Keratinocyte (primary cell): ENCODE data around the gene ALDH7A1. TPM values are rescaled to one million over a fixed set of nuclear protein-coding genes. Genes with fewer than 3 reads are reported as not detected.

ENCODE experiments used
- DNase-seq: peaks from one replicate; pipeline ENCODE4 v3.0.0-alpha.2; 2011; ENCODE audit warnings: low read depth, missing footprints, low spot score
- FAIRE-seq: peaks from 2 replicates; lab custom pipeline; 2011; peaks lifted over from hg19 to GRCh38; lab: Jason Lieb, UNC
- H2AFZ ChIP-seq: 2 replicates; pipeline ENCODE4 v1.6.0; 2012; ENCODE audit warnings: low read length, control low read depth, inconsistent platforms; ENCODE audit not compliant: control insufficient read depth
- H3K27ac ChIP-seq: 2 replicates; pipeline ENCODE4 v1.5.1; 2011; ENCODE audit warnings: low read length; ENCODE audit not compliant: control insufficient read depth, insufficient read depth
- H3K27me3 ChIP-seq: 3 replicates; pipeline ENCODE4 v1.6.0; 2011; ENCODE audit warnings: low read length; ENCODE audit not compliant: control insufficient read depth, insufficient read depth; ENCODE audit errors: extremely low read depth
- H3K36me3 ChIP-seq, 2 experiments: 2 replicates in 1 of 2; 3 replicates in 1 of 2; pipeline ENCODE4 v1.5.1; 2011; ENCODE audit warnings: low read length in 2 of 2, mild to moderate bottlenecking in 1 of 2; ENCODE audit not compliant: control insufficient read depth in 2 of 2, insufficient read depth in 2 of 2; ENCODE audit errors: extremely low read depth in 1 of 2
- H3K4me1 ChIP-seq: 3 replicates; pipeline ENCODE4 v1.5.1; 2011; ENCODE audit warnings: low read length; ENCODE audit not compliant: control insufficient read depth, insufficient read depth; ENCODE audit errors: extremely low read depth
- H3K4me2 ChIP-seq: 3 replicates; pipeline ENCODE4 v1.6.0; 2011; ENCODE audit warnings: low read depth, low read length; ENCODE audit not compliant: control insufficient read depth, insufficient read depth; ENCODE audit errors: extremely low read depth
- H3K4me3 ChIP-seq, 3 experiments: fragments of 200-600 bp in 1 of 3; sonication (generic) in 1 of 3; 2 replicates in 2 of 3; 3 replicates in 1 of 3; pipeline ENCODE4 v1.5.1; 2011 to 2016; ENCODE audit warnings: low read length in 3 of 3, mild to moderate bottlenecking in 3 of 3, control low read depth in 2 of 3, inconsistent platforms in 1 of 3, low read depth in 1 of 3, mixed read lengths in 1 of 3, mixed run types in 1 of 3, moderate library complexity in 1 of 3; ENCODE audit not compliant: control insufficient read depth in 2 of 3, insufficient read depth in 2 of 3; ENCODE audit errors: extremely low read depth in 1 of 3
- H3K79me2 ChIP-seq: 2 replicates; pipeline ENCODE4 v1.6.0; 2012; ENCODE audit warnings: low read length; ENCODE audit not compliant: control insufficient read depth, insufficient read depth
- H3K9ac ChIP-seq: 3 replicates; pipeline ENCODE4 v1.6.0; 2011; ENCODE audit warnings: low read length; ENCODE audit not compliant: control insufficient read depth, insufficient read depth; ENCODE audit errors: extremely low read depth
- H3K9me1 ChIP-seq: 3 replicates; pipeline ENCODE4 v1.6.0; 2011; ENCODE audit warnings: low read length; ENCODE audit not compliant: control insufficient read depth, insufficient read depth; ENCODE audit errors: extremely low read depth
- H3K9me3 ChIP-seq: 2 replicates; pipeline ENCODE4 v1.5.1; 2012; ENCODE audit warnings: low read depth, low read length; ENCODE audit not compliant: control insufficient read depth
- H4K20me1 ChIP-seq: 3 replicates; pipeline ENCODE4 v1.6.0; 2011; ENCODE audit warnings: low read length; ENCODE audit not compliant: control insufficient read depth, insufficient read depth; ENCODE audit errors: extremely low read depth
- EZH2 ChIP-seq: IDR thresholded peaks from one replicate; pipeline ENCODE4 v1.6.1; 2012; ENCODE audit warnings: inconsistent platforms, mild to moderate bottlenecking, low read length, moderate library complexity
- dilution Hi-C: fragments of 300-500 bp; cut with MboI; formaldehyde crosslinking; loops from one replicate; pipeline ENCODE4 v1.7.0; 2020; ENCODE audit warnings: low sequenced_read_pairs; ENCODE audit not compliant: extremely low pct_ligation_motif_present
- polyA plus RNA-seq, 5 experiments: library from polyadenylated mRNA; depleted of rRNA in 3 of 5; stranded (reverse) in 3 of 5; stranded (forward) in 1 of 5; unstranded in 1 of 5; fragments of >200 nt; gene quantifications; 1 replicate in 1 of 5; 2 replicates in 3 of 5; 3 replicates in 1 of 5; pipeline versions ENCODE4 v1.2.1 to v1.2.3, GENCODE V29; 2011 to 2012; ENCODE audit warnings: missing spikeins in 2 of 5, low read depth in 1 of 5, low replicate concordance in 1 of 5
- TF ChIP-seq, protein P1 (sequence below), 3 experiments: IDR thresholded peaks in 1 of 3; conservative IDR thresholded peaks in 1 of 3; optimal IDR thresholded peaks in 1 of 3; 2 replicates in 2 of 3; 3 replicates in 1 of 3; pipeline versions ENCODE3 to v1.5.1; 2011; ENCODE audit warnings: low read length in 3 of 3, mild to moderate bottlenecking in 3 of 3, moderate library complexity in 2 of 3, control low read depth in 1 of 3, inconsistent platforms in 1 of 3; ENCODE audit not compliant: insufficient read depth in 2 of 3; ENCODE audit errors: extremely low read depth in 1 of 3

ALDH7A1 gene
- polyA plus RNA-seq, 1 donor (not counting 4 experiments of a cell fraction or from before 2014, with no cell fraction given): 183 TPM

DNA sequence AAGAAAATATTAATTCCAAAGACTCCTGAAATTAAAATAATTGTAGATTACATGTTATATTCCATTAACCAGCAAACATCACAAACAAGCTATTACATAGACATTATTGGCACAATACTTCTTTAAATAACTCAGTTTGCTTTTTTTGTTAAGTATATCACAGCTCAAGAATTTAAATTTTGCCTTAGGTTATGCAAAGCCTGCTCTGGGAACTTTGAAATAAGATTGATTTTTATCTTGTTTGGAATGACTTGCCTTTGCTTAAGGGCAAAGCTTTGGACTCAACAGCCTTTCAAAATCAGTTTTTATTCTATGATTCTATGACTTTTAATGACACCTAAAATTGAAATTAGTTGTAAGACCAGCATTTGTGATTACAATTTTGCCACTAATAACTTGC, 78.2 kb downstream of the ALDH7A1 start:
- no peak for DNase-seq
- H3K4me3 ChIP-seq: no peak overlapping the region
- H3K4me1 ChIP-seq: peaks cover 50% of the 10 kb centered on the region
- dilution Hi-C loops: no loop called here
- H3K9me3 ChIP-seq: no peaks in the 10 kb centered on the region
- no peaks in the 10 kb centered on the region for H3K36me3 ChIP-seq
- no peaks in the 10 kb centered on the region for H4K20me1 ChIP-seq
- no peaks in the 10 kb centered on the region for H3K27me3 ChIP-seq
- H3K9ac ChIP-seq: peak overlapping the region; percentile 20
- TF ChIP-seq EZH2: no peak
- TF ChIP-seq, protein P1, sequence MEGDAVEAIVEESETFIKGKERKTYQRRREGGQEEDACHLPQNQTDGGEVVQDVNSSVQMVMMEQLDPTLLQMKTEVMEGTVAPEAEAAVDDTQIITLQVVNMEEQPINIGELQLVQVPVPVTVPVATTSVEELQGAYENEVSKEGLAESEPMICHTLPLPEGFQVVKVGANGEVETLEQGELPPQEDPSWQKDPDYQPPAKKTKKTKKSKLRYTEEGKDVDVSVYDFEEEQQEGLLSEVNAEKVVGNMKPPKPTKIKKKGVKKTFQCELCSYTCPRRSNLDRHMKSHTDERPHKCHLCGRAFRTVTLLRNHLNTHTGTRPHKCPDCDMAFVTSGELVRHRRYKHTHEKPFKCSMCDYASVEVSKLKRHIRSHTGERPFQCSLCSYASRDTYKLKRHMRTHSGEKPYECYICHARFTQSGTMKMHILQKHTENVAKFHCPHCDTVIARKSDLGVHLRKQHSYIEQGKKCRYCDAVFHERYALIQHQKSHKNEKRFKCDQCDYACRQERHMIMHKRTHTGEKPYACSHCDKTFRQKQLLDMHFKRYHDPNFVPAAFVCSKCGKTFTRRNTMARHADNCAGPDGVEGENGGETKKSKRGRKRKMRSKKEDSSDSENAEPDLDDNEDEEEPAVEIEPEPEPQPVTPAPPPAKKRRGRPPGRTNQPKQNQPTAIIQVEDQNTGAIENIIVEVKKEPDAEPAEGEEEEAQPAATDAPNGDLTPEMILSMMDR (optimal IDR thresholded peaks at IDR 0.05 in 1 of 3, IDR thresholded peaks at IDR 0.05 in 1 of 3, conservative IDR thresholded peaks at IDR 0.05 in 1 of 3; ENCODE audit: extremely low read depth in 1 of 3, insufficient read depth in 2 of 3, low read length in 3 of 3): no peak
- H3K9me1 ChIP-seq: no peaks in the 10 kb centered on the region
- peak overlapping the region; percentile 53 for H3K4me2 ChIP-seq
- H3K27ac ChIP-seq: peak overlapping the region; percentile 77
- no peak overlapping the region for H2AFZ ChIP-seq
- H3K79me2 ChIP-seq: no peaks in the 10 kb centered on the region
- peak; percentile 20 for FAIRE-seq

DNA sequence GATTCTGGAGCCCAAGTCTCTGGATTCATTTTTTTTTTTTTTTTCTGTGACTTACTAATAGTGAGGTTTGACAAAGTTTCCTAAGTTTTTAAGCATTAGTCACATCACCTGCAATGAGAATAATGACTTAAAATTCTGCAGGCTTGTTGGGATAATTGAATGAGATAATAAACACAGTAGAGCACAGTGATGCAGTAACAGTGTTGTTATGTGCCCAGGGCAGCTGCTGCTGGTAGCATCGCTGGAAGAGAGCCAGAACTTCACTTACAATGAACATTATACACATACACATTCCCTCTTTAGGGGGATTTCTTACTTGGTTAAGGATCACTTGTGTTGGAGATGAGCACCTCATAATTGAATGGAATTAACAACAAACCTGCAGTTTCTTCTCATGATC, 78.9 kb downstream of the ALDH7A1 start:
- peak; percentile 85 for FAIRE-seq
- Histone ChIP-seq H3K4me2 (peak overlapping the region; percentile 53), H3K9me3 (no peaks in the 10 kb centered on the region), H3K27ac (peak overlapping the region; percentile 77), H3K79me2 (no peaks in the 10 kb centered on the region), H3K9ac (peak overlapping the region; percentile 25), H3K36me3 (no peaks in the 10 kb centered on the region), H3K4me3 (no peak overlapping the region), H4K20me1 (no peaks in the 10 kb centered on the region), H3K9me1 (no peaks in the 10 kb centered on the region), H3K4me1 (peaks cover 50% of the 10 kb centered on the region), H3K27me3 (no peaks in the 10 kb centered on the region), H2AFZ (no peak overlapping the region)
- TF ChIP-seq, protein P1 (optimal IDR thresholded peaks at IDR 0.05 in 1 of 3, IDR thresholded peaks at IDR 0.05 in 1 of 3, conservative IDR thresholded peaks at IDR 0.05 in 1 of 3; ENCODE audit: extremely low read depth in 1 of 3, insufficient read depth in 2 of 3, low read length in 3 of 3): no peak
- TF ChIP-seq EZH2: no peak
- peak; percentile 71 for DNase-seq
- dilution Hi-C loops: no loop called here
